Suppressor macrophage (primary cell): ENCODE results near the gene TRAPPC14.

Experiments
- DNase-seq, 4 experiments: peaks; one replicate each; pipeline ENCODE4 v3.0.0-alpha.2; 2020 to 2022

Gene TRAPPC14

GRCh38 chr7:100124301-100125230 lies 34.0 kb downstream of the TRAPPC14 start:
- no peak for DNase-seq

- DNase-seq, result no peak
These were observed 36.0 kb downstream of the TRAPPC14 start for GRCh38 chr7:100122568-100122967.

DNA sequence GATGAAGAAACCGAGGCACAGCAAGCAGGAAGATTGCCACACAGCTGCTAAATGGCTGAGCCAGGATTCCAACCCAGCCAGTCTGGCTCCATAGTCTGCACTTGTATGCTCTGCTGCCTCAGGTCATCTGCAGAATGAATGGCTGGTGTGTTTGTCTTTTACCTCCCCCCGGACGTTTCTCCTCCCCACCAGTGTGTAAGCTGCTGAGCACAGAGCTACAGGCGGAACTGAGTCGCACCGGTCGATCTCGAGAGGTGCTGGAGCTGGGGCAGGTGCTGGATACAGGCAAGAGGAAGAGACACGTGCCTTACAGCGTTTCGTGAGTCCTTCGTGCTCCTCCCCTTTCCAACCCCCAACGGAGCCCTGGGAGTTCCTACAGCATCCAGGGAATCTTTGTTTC lies 36.5 kb downstream of the TRAPPC14 start:
- DNase-seq, result no peak

DNA sequence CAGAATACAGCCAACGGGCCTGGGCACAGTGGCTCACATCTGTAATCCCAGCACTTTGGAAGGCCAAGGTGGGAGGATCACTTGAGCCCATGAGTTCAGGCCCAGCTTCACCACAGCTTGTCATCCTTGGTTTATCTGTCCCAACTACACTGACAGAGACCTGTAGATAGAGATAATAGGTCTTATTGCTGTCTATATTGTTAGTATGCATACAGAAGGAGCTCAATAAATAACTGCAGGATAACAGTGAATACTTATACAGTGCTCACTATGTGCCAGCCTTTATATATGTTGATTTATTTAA lies 37.8 kb downstream of the TRAPPC14 start:
- DNase-seq, result no peak

DNA sequence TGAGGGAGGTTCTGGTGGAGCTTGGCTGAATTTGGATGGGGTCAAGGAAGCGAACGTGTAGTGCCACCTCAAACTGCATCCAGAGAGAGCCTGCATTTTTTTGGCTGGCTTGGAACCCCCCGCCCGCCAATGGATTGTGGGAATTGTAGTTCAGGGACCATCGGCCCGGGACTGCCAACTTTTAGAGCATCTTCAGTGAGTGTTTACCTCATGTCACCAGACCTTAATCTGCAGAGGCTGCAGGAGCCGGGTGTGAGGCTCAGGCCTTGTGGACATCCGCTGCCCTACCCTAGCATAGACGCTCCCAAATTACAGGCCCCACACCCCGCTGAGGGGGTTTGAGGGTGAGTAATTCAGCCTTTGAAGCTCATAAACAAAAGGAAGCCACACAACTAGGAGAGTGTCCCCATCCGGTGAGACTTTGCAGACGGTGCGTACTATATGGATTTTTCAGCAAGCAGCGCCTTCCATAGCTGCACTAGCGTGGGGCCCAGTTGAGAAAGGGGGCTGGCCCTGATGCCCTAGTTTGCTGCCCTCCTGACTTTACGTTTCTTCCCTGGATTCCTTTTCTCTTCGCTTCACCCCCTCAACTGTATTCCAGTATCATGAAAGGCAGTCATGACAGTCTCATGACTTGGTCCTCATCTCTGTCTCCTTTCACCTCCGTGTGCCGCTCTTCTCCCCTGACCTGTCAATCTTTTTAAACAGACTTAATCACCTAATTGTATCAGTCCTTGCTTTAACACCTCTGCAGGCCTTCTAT lies 38.4 kb downstream of the TRAPPC14 start:
- DNase-seq, result peak; percentile 40 to 61 (median 52)

- peak; percentile 97 to 98 (median 98) for DNase-seq
These were observed 39.2 kb downstream of the TRAPPC14 start, which contains the start of the genes CNPY4 and TAF6 for GRCh38 chr7:100119072-100119969. CNPY4 (plus strand) TSS chr7:100119634; CDS start chr7:100119745, 111 bp downstream. TAF6 (minus strand) TSS chr7:100119358; CDS start chr7:100114209, 5,149 bp downstream.

DNA sequence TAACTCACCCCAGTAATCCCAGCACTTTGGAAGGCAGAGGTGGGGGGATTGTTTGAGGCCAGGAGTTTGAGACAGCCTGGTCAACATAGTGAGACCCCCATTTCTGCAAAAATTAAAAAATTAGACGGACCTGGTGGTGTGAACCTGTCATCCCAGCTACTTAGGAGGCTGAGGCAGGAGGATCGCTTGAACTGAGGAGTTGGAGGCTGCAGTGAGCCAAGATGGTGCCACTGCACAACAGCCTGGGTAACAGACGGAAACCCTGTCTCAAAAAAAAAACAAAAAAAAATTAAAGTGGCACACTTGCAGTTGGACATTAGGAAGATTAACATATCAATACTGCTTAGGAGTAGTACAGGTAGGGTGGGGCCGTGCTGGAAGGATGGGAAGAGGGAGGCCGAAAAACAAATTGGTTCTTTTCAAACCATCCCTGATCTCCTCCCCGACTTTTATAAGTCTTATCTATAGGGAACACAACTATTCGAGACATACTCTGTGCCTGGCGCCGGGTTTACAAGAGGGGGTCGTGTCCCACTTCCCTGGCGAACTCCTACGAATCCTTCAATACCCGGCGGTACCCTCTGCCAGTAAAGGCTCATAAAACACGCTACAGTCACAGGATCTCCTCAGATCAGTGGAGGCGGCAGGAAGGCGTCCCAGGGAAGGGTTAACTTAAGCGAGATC lies 40.0 kb downstream of the TRAPPC14 start:
- DNase-seq, result no peak

DNA sequence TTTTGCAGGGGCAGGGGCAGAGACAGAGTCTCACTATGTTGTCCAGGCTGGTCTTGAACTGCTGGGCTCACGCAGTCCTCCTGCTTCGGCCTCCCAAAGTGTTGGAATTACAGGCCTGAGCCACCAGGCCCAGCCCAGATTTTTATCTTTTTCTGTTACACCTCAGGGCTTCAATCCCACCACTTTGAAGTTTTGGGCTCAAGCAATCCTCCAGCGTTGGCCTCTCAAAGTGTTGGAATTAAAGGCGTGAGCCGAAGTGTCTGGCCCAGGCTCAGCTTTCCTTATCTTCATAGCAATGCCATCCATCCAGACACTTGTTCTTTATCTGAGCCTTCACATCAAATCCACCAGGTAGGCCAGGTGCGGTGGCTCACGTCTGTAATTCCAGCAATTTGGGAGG lies 43.5 kb downstream of the TRAPPC14 start:
- DNase-seq, result no peak

GRCh38 chr7:100111914-100112313 lies 46.6 kb downstream of the TRAPPC14 start:
- DNase-seq, result no peak

DNA sequence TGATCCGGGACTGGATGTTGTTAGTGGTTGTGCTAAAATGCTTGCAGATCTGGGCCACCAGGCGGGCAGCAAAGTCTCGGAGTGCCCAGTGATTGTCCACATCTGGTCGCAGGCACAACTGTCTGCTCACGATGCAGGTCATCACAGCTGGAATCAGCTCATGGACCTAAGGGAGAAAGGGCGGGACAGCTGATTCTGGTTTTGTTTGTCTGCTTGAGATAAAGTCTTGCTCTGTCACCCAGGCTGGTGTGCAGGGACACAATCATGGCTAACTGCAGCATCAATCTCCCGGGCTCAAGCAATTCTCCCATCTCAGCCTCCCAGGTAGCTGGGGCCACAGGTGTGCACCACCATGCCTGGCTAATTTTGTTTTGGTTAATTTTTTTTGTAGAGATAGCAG lies 47.4 kb downstream of the TRAPPC14 start:
- no peak for DNase-seq

DNA sequence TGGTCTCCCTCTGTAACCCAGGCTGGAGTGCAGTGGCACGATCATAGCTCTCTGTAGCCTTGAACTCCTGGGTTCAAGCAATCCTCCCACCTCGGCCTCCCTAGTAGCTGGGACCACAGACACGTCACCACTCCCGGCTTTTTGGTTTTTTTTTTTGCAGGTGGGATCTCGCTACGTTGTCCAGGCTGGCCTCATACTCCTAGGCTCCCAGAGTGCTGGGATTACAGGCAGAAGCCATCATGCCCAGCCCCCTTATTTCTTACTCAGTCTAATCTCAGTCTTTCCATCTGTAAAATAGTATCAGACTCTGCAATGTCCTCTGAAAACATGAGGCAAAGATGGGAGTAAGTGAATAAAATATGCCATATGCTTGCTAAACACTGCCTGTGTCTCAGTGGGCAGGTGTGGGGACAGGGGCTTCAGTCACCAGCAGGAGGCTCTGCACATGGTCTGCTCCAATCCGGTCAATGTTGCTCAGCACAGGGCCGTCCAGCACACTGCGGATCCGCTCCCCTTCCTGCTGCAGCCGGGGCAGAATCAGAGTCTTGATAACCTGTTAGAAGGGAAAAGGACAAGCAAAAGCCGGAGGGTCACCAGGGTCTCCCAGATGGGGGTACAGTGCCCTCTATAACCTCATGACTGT lies 48.9 kb downstream of the TRAPPC14 start:
- no peak for DNase-seq

DNA sequence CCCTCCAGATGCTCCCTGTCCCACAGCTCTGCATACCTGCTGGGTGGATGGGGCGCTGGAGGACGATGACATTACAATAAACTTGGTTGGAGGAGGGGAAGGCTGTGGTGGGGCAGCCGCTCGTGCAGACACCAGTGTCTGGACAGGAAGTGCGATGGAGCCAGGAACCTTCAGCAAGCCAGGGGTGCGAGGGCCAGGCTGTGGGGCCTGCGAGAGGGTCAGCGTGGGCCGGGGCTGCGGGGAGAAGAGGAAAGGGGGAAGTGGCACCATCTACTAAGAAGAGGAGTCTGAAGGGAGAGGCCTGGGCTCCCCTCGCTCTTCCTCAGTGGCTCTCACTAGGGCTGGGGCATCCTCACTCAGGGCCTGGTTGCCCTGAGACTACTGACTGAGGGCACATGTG lies 50.6 kb downstream of the TRAPPC14 start:
- DNase-seq, result no peak

DNA sequence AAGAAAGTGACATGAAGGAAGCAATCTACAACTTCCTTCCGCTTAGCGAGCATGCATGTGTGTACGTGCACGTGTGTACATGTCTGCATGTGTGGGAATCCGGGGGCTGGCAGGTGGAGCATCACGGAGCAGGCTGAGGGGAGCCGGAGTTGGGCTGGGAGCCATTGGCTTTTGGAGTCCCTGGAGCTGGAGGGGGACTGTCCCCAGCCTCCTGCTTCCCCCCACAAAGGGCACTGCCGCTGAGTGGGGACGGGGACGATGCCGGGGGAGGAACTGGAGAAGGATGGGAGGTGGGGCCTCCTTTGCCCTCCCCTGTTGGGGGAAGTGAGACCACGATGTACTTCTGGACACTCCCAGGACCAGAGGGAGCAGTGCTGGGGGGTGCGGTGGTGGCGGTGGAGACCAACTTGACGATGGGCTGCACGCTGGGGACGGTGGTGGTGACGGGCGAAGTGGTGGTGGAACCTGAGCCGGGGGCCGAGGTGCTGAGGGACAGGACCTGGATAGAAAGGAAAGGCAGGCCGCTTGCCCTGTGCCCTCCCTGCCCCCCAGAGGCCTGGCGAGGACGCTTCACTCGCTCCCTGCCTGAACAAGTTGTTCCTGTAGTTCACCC lies 51.3 kb downstream of the TRAPPC14 start:
- no peak for DNase-seq

DNA sequence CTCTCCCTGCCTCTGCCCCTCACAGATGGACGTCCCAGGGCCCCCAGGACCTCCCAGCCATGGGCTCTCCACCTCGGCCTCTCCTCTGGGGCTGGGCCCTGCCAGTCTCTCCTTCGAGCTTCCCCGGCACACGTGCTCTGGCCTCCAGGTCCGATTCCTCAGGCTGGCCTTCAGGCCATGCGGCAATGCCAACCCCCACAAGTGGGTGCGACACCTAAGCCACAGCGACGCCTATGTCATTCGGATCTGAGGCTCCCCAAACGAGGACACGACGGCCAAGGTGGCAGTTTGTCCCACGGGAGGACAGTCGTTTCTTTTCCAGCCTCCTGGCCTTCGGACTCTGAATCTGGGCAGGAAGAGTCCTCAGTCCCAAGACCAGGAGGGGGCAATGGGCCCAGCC lies 51.9 kb downstream of the TRAPPC14 start:
- DNase-seq, result no peak

DNA sequence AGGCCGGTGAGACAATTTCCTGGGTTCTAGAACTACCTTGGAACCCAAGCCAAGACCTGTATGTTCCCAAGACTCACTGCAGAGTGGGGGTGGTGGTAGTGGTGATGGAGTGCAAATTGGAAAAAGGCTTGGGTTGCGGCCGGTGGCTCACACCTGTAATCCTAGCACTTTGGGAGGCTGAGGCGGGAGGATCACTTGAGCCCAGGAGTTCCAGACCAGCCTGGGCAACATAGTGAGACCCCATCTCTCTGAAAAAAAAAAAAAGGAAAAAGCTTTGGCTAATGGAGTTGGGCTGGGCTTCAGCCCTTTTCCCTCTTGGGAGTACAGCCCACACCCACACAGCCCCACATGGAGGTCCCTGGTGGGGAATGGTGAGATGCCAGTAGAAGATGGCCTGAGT lies 53.0 kb downstream of the TRAPPC14 start:
- no peak for DNase-seq
